OCI-LY7 (cell line): ENCODE results near the gene WNT3A. TPM values are rescaled to one million over a fixed set of nuclear protein-coding genes. Genes with fewer than 3 reads are reported as not detected.
A peak's percentile ranks its signal among the peaks of the same experiment; 100 is the strongest.

Experiments used
- BruUV-seq: library from RNA; stranded (reverse); fragments of 400-500 nt; replicated peaks from 2 replicates; lab custom pipeline; 2021; lab: Mats Ljungman, UMichigan
- CTCF ChIA-PET: fragments of 300-600 bp; sonication (Branson Sonifier 250); formaldehyde crosslinking; loops from one replicate; lab custom pipeline; 2022; ENCODE audit warnings: antibody characterized with exemption; ENCODE audit not compliant: unreplicated experiment; lab: Charles Lee
- POLR2A ChIA-PET: fragments of 300-600 bp; sonication (Branson Sonifier 250); formaldehyde crosslinking; loops from one replicate; lab custom pipeline; 2022; ENCODE audit warnings: antibody characterized with exemption; lab: Charles Lee
- DNase-seq: peaks from one replicate; pipeline ENCODE4 v3.0.0-alpha.2; 2015; ENCODE audit warnings: low spot score
- H2AFZ ChIP-seq: fragments of 200-600 bp; sonication (generic), shearing (Covaris generic); 2 replicates; pipeline ENCODE4 v1.6.1; 2014; ENCODE audit warnings: mild to moderate bottlenecking, antibody characterized with exemption, low read length, moderate library complexity
- H3K27ac ChIP-seq: fragments of 200-600 bp; sonication (generic); 2 replicates; pipeline ENCODE4 v1.5.1; 2014; ENCODE audit warnings: mixed run types, low read depth, mild to moderate bottlenecking, moderate library complexity, low read length, inconsistent platforms; ENCODE audit not compliant: poor library complexity, severe bottlenecking
- H3K36me3 ChIP-seq: fragments of 200-600 bp; sonication (generic); 2 replicates; pipeline ENCODE4 v1.6.1; 2014; ENCODE audit warnings: mild to moderate bottlenecking, antibody characterized with exemption, low read length, moderate library complexity, mixed read lengths; ENCODE audit not compliant: insufficient read depth
- H3K4me1 ChIP-seq: fragments of 200-600 bp; sonication (generic); 2 replicates; pipeline ENCODE4 v1.5.1; 2014; ENCODE audit warnings: mild to moderate bottlenecking, low read length; ENCODE audit not compliant: insufficient read depth, poor library complexity, severe bottlenecking
- H3K4me2 ChIP-seq: fragments of 200-600 bp; sonication (generic); 2 replicates; pipeline ENCODE4 v1.6.1; 2014; ENCODE audit warnings: mild to moderate bottlenecking, low read length
- H3K4me3 ChIP-seq: fragments of 200-600 bp; sonication (generic); 2 replicates; pipeline ENCODE4 v1.5.1; 2014; ENCODE audit warnings: mild to moderate bottlenecking, low read depth, low read length; ENCODE audit not compliant: poor library complexity, severe bottlenecking
- H3K79me2 ChIP-seq: fragments of 200-600 bp; sonication (generic); 2 replicates; pipeline ENCODE4 v1.6.1; 2016; ENCODE audit warnings: low read depth, mild to moderate bottlenecking, low read length, moderate library complexity, mixed read lengths; ENCODE audit not compliant: insufficient read depth
- H3K9me2 ChIP-seq: fragments of 200-600 bp; sonication (generic); 2 replicates; pipeline ENCODE4 v1.6.1; 2016; ENCODE audit warnings: mild to moderate bottlenecking, low read length, mixed read lengths; ENCODE audit not compliant: insufficient read depth
- H3K9me3 ChIP-seq: fragments of 200-600 bp; sonication (generic); 2 replicates; pipeline ENCODE4 v1.6.1; 2014; ENCODE audit warnings: mild to moderate bottlenecking, mixed run types, low read length, mixed read lengths
- H4K20me1 ChIP-seq: fragments of 200-600 bp; sonication (generic); 2 replicates; pipeline ENCODE4 v1.6.1; 2014; ENCODE audit warnings: mild to moderate bottlenecking, antibody characterized with exemption, low read length, moderate library complexity, mixed read lengths; ENCODE audit not compliant: insufficient read depth
- CTCF ChIP-seq: fragments of 200-600 bp; sonication (generic); conservative IDR thresholded peaks from 2 replicates; pipeline ENCODE4 v1.5.1; 2014; ENCODE audit warnings: mild to moderate bottlenecking, antibody characterized with exemption, low read length, moderate library complexity, mixed read lengths
- EZH2phosphoT487 ChIP-seq: fragments of 200-600 bp; sonication (generic); IDR thresholded peaks from 2 replicates; pipeline ENCODE4 v1.6.1; 2018; ENCODE audit warnings: low read depth, borderline replicate concordance, mild to moderate bottlenecking, mixed run types, antibody characterized with exemption, low read length, moderate library complexity, mixed read lengths
- intact Hi-C: fragments of 100-400 bp; cut with micrococcal nuclease; formaldehyde crosslinking; loops from one replicate; pipeline ENCODE4 v1.10.0; 2022; ENCODE audit not compliant: unreplicated experiment
- total RNA-seq, 2 experiments: library from RNA; depleted of rRNA in 1 of 2; stranded (reverse); fragments of >200 nt in 1 of 2; shearing (Covaris generic) in 1 of 2; gene quantifications; 2 replicates each; pipeline ENCODE4 v1.2.3, GENCODE V29; 2014 to 2022

The WNT3A gene
- total RNA-seq, 2 experiments from 2014 or later: not detected

GRCh38 chr1:228058949-228059633 lies 52.3 kb downstream of the WNT3A start:
- no peak overlapping the region for H2AFZ ChIP-seq
- ChIA-PET POLR2A (no interaction called here), CTCF (no interaction called here)
- no peaks in the 10 kb centered on the region for H3K36me3 ChIP-seq
- H3K9me3 ChIP-seq: no peaks in the 10 kb centered on the region
- no peak overlapping the region for H3K27ac ChIP-seq
- peaks cover 5% of the 10 kb centered on the region for H3K4me1 ChIP-seq
- DNase-seq: no peak
- intact Hi-C loops: no loop called here
- no peaks in the 10 kb centered on the region for H3K79me2 ChIP-seq
- no TSS peak for BruUV-seq
- no peaks in the 10 kb centered on the region for H3K9me2 ChIP-seq
- no peak overlapping the region for H3K4me2 ChIP-seq
- H4K20me1 ChIP-seq: no peaks in the 10 kb centered on the region
- no peak overlapping the region for H3K4me3 ChIP-seq
- no peak for TF ChIP-seq CTCF
- no peak for TF ChIP-seq EZH2phosphoT487

- BruUV-seq: no TSS peak
- Histone ChIP-seq H3K79me2 (no peaks in the 10 kb centered on the region), H3K4me3 (peak overlapping the region; percentile 36), H4K20me1 (no peaks in the 10 kb centered on the region), H3K9me2 (no peaks in the 10 kb centered on the region), H3K36me3 (no peaks in the 10 kb centered on the region), H3K9me3 (no peaks in the 10 kb centered on the region), H3K4me2 (peak overlapping the region; percentile 34; the same call in 1 of the 2 replicates), H3K4me1 (peaks cover 5% of the 10 kb centered on the region), H2AFZ (0 out of 2 replicates have a peak overlapping the region, but pooled peaks have one; percentile 58), H3K27ac (no peak overlapping the region)
- POLR2A ChIA-PET: no interaction called here
- no peak for TF ChIP-seq CTCF
- TF ChIP-seq EZH2phosphoT487: no peak
- intact Hi-C loops: no loop called here
- CTCF ChIA-PET: no interaction called here
- peak; percentile 49 for DNase-seq
Observed at GRCh38 chr1:228059634-228060457, 53.0 kb downstream of the WNT3A start.
